ENCODE measurements around the gene ERO1B.

GRCh38 chr1:236308827-236309226 lies 27.1 kb upstream of the ERO1B start:
- TF ChIP-seq CTCF (IDR thresholded peaks at IDR 0.05) (no peak), POLR2A (IDR thresholded peaks at IDR 0.05) (no peak)
